NCI-H187 (cell line): Measurements from ENCODE around the gene PIK3IP1.
"Not testable (repeated sequence)": the region's sequence is repeated elsewhere in the genome, so short reads cannot be mapped to it uniquely, and the experiment has no call there.

ENCODE experiments used
- DNase-seq, 2 experiments: peaks; one replicate each; lab custom pipeline; 2025; lab: John Stamatoyannopoulos, UW

The PIK3IP1 gene, protein sequence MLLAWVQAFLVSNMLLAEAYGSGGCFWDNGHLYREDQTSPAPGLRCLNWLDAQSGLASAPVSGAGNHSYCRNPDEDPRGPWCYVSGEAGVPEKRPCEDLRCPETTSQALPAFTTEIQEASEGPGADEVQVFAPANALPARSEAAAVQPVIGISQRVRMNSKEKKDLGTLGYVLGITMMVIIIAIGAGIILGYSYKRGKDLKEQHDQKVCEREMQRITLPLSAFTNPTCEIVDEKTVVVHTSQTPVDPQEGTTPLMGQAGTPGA

GRCh38 chr22:31292236-31292989 lies at the start of gene PIK3IP1:
Gene PIK3IP1, minus strand, starts transcription at chr22:31292488. Its CDS starts 144 bp downstream, at chr22:31292344.
- DNase-seq: peak; percentile 45 to 63

DNA sequence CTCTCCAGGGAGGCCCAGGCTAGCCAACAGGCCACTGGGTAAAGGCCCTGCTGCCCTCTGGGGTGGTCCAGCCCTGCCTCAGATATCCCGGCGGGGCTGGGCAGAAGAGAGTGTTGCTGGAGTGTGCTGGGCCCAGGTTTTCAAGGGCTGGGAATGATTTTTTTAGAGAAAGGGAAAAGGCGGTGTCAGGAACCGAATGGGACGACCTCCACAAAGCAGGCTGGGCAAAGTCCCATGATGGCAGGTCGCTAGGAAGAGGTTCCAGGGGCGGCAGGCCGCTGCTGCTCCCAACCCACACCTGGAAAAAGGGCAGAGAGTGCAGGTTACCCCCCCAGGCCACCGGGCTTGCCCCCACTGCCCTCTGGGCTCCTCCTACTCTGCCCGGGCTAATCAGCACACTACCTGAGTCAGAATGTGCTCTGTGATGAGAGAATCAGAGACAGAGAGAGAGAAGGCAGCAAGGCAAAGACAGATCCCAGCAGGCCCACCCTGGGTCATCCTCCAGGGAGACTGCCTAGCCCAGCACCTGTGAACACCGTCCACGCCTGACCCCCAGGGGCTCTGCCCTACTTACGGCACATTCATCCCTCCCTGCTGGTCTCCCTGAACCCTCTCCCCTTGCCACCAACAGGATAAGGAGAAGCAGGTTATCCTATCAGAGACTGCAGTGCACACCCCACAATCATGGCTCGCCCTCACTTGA lies 49.2 kb upstream of the PIK3IP1 start:
- DNase-seq: no peak

DNA sequence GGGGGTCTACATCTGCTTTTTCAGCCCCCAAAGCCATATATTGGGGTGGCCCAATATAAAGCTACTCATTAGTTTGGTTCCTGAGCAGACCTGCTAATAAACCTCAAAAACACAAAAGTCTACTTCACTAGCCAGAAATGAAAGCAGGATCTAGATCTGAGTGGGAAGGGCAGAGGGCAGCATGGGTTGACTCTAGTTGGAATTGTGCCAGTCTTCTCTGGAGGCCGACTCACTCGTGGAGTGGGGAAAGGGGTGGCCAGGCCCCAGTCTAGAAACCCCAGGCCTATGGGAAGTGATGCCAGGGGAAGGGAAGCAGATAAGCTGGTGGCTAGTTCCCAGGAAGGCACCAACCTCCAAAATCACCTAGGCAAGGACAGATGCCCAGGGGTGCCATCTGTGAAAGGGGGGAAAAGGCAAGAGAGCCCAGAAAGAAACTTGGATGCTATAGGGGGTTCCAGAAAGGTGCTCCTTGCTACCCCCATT lies 48.5 kb upstream of the PIK3IP1 start:
- no peak for DNase-seq

DNA sequence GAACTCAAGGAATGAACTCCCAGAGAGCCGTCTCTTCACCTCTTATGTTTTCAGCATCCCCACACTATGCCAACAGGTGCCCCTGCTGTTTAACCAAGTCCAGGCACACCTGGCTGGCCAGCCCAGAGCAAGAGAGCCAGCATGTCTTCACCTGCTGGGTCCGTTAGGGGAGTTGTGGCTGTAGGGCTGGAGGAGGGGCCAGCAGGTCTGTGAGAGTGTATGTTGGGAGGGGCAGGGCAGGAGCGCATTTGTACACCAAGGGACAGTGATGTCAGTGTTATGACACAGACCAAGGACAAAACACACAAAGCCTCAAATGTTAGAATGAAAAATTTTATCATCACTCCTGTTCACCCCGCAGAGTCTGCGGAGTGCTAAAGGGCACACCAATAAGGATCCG lies 48.1 kb upstream of the PIK3IP1 start:
- no peak for DNase-seq

- no peak for DNase-seq
Observed at GRCh38 chr22:31339148-31339832, 47.0 kb upstream of the PIK3IP1 start.

GRCh38 chr22:31337178-31337577 lies 44.9 kb upstream of the PIK3IP1 start:
- no peak for DNase-seq

DNA sequence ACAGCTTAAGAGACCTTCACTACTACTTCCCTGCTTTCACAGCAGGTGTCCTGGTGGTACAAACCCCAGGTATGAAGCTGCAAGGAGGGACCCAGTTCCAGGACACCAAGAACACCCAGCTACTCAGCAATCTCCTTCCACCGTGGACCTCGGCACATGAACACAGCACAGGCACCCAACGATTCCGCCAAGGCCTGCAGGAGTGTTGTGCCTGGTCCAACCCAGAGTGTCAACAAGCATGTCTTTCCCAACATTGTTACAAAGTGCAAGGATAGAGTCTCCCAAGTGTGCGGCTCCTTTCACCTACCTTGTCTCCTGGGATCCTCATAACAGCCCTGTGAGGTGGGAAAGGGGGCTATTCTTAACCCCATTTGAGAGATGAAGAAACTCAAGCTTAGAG lies 42.0 kb upstream of the PIK3IP1 start:
- no peak for DNase-seq

DNA sequence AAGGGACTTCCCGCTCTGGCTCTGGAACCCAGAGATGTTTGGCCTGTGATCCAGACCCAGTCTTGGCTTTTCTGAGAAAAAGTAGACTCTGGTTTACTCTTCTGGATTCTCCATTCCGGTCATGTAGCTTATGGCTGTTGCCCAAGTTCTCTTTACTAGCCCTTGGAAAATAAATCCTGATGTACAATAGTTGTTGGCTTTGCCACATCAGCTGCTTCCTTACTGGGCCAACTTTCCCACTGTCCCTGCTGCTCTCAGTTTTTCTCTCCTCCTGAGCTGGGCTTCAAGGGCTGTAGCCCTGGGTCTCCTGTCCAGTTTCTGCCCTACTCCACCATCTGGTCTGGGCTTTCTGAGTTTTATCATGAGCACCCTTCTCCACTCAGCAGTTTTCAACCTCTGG lies 41.4 kb upstream of the PIK3IP1 start:
- DNase-seq: no peak

GRCh38 chr22:31332886-31333285 lies 40.6 kb upstream of the PIK3IP1 start:
- no peak for DNase-seq

- no peak for DNase-seq
Observed at GRCh38 chr22:31332010-31332409, 39.7 kb upstream of the PIK3IP1 start.

GRCh38 chr22:31329453-31330215 lies 37.3 kb upstream of the PIK3IP1 start:
- no peak for DNase-seq

GRCh38 chr22:31329029-31329428 lies 36.7 kb upstream of the PIK3IP1 start:
- DNase-seq: no peak

GRCh38 chr22:31328544-31328960 lies 36.3 kb upstream of the PIK3IP1 start:
- DNase-seq: no peak

DNA sequence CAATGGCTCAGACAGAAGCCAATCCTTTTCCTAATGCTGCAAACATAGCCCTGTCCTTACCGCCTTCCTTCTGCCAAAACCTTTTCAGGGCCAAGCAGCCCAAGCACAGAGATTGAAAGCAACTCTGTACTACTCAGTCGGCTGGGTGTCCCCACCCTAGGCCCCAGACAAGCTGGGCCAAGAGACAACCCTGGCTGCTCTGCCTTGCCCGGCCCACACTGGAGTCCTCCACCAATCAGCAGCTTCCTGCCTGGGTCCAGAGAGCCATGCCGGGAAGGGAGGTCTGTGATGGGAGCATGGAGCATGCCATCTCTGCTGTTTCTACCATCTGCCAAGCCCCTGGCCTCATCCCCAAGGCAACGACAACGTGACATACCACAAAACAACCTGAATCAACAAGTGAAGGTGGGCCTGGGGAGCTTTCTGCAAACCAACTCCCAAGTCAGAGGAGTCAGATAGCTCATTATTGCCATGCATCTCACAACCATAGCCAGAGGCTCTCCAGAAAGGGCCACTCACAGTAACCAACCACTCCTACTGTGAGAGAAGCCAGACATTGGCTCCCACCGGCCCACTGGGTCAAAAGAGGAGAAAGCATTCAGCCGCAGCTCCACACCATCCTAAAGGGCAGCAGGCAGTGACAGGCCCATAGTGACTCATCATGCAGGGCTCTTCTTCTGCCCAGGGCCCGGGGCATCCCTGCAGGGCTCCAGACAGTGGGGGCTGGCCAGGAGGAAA lies 35.7 kb upstream of the PIK3IP1 start:
- DNase-seq: no peak

- no peak for DNase-seq
Observed at GRCh38 chr22:31326877-31327276, 34.6 kb upstream of the PIK3IP1 start.

DNA sequence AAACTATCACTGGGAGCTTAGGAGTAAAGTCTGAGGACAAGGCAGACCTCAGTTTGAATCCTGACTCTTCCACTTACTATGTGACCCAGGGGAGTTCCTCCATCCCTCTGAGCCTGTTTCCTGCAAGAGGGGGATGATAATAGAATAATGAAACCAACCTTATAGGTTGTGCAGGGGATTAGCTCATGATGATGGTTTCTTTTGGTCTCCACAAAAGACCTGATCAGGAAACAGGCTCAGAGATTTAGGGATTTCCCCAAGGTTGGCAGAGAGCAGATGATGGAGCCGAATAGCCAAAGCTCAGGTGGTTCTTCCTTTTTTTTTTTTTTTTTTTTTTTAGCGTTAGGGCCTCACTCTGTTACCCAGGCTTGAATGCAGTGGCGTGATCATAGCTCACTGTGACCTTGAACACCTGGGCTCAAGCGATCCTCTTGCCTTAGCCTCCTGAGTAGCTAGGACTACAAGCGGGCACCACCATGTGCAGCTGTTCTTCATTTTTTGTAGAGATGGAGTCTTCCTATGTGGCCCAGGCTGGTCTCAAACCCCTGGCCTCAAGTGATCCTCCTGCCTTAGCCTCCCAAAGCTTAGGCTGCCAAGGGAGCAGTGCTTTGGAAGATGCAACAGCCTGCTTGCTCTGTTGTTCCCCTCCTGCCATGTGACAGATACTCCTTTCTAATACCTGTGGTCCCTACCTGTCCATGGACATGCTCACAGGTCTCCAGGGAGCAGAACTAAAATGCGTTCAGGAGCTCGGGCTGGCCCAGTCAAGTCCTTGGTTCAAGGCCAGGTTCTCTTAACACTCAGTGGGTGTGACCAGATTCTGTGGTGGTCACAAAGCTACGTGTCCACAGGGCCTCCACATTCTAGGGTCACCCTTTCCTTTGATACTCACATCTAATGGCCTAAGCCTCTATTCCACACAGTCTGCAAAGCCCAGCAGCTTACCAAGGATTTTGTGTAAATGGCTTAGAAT lies 31.6 kb upstream of the PIK3IP1 start:
- DNase-seq: no peak

- DNase-seq: no peak
Observed at GRCh38 chr22:31321421-31321820, 29.1 kb upstream of the PIK3IP1 start.

GRCh38 chr22:31314220-31314619 lies 21.9 kb upstream of the PIK3IP1 start:
- not testable (repeated sequence) for DNase-seq

DNA sequence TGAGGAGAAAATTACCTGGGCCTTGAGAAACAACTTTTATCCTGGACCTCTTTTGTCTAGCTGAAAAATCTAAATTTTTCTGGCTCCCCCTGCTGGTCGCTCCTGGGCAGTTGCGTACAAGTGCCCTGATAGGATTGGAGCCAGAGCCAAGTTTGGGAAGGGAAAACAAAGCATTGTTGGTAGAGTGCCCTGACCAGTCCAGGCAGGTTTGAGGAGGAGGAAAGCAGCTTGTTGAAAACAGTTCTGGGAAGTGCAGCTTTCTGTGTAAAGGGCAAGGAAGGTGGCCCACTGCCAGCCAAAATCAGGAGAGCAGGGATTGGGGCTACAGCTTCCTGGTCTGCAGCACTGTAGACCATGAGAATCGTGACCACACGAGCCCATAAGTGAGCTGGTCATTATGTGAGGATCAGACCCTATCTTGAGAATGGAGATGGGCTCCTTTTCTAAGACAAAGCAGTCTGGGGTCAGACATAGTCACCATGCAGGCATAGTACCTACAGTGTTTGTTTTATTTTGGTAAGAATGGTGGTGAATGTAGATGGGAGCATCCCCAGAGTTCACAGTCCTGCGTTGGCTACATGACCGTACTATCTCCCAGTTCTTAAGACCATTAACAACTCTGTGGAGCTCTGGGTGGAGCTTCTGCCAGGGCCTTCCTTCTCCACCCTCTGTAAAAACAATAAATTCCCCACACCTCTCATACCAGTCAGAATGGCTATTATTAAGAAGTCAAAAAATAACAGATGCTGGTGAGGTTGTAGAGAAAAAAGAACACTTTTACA lies 21.3 kb upstream of the PIK3IP1 start:
- DNase-seq: no peak
